Measurements from ENCODE around the gene PRKG1.

The PRKG1 gene

GRCh38 chr10:52313933-52314821 lies 1239.9 kb downstream of the PRKG1 start, which contains the start of gene DKK1:
Gene DKK1 (plus strand): TSS chr10:52314281. CDS start chr10:52314435, 154 bp downstream.
- DNase-seq = peak; percentile 93

- no peak for DNase-seq
Observed at GRCh38 chr10:52314822-52315552, 1240.7 kb downstream of the PRKG1 start.

GRCh38 chr10:52316001-52316400 lies 1241.7 kb downstream of the PRKG1 start:
- DNase-seq = no peak

GRCh38 chr10:52316500-52316899 lies 1242.2 kb downstream of the PRKG1 start:
- DNase-seq = no peak

- no peak for DNase-seq
Observed at GRCh38 chr10:52318136-52318701, 1243.9 kb downstream of the PRKG1 start.

GRCh38 chr10:52318822-52319464 lies 1244.7 kb downstream of the PRKG1 start:
- no peak for DNase-seq

GRCh38 chr10:52319926-52320325 lies 1245.6 kb downstream of the PRKG1 start:
- no peak for DNase-seq

GRCh38 chr10:52322323-52322722 lies 1248.0 kb downstream of the PRKG1 start:
- DNase-seq = no peak

GRCh38 chr10:52322936-52323335 lies 1248.6 kb downstream of the PRKG1 start:
- DNase-seq = no peak

GRCh38 chr10:52326382-52326781 lies 1252.1 kb downstream of the PRKG1 start:
- DNase-seq = no peak

GRCh38 chr10:52331638-52332364 lies 1257.5 kb downstream of the PRKG1 start:
- no peak for DNase-seq

GRCh38 chr10:52332815-52333214 lies 1258.5 kb downstream of the PRKG1 start:
- DNase-seq = no peak

GRCh38 chr10:52334595-52334994 lies 1260.3 kb downstream of the PRKG1 start:
- no peak for DNase-seq

GRCh38 chr10:52335665-52336064 lies 1261.4 kb downstream of the PRKG1 start:
- no peak for DNase-seq

- no peak for DNase-seq
Observed at GRCh38 chr10:52337225-52337624, 1262.9 kb downstream of the PRKG1 start.

- DNase-seq = no peak
Observed at GRCh38 chr10:52343439-52343838, 1269.2 kb downstream of the PRKG1 start.

GRCh38 chr10:52346394-52347326 lies 1272.4 kb downstream of the PRKG1 start:
- DNase-seq = no peak

- DNase-seq = no peak
Observed at GRCh38 chr10:52347327-52347667, 1273.0 kb downstream of the PRKG1 start.

Data from T1000 (cell line).